Skin of body (tissue), 2 donors: ENCODE data around the gene NEDD4. TPM values are rescaled to one million over a fixed set of nuclear protein-coding genes. Genes with fewer than 3 reads are reported as not detected.
"Not testable (repeated sequence)": the region's sequence is repeated elsewhere in the genome, so short reads cannot be mapped to it uniquely, and the experiment has no call there.

Experiments
- DNase-seq: peaks from one replicate; lab custom pipeline; 2025; lab: John Stamatoyannopoulos, UW
- total RNA-seq: library from RNA; depleted of rRNA; stranded (reverse); fragments of >200 nt; gene quantifications from one replicate; pipeline ENCODE4 v1.2.3, GENCODE V29; 2014

The NEDD4 gene
- total RNA-seq, 1 donor from 2014 or later = 23.2 TPM

GRCh38 chr15:55897560-55898336 is 95.7 kb downstream of the NEDD4 start:
- DNase-seq = peak; percentile 14

DNA sequence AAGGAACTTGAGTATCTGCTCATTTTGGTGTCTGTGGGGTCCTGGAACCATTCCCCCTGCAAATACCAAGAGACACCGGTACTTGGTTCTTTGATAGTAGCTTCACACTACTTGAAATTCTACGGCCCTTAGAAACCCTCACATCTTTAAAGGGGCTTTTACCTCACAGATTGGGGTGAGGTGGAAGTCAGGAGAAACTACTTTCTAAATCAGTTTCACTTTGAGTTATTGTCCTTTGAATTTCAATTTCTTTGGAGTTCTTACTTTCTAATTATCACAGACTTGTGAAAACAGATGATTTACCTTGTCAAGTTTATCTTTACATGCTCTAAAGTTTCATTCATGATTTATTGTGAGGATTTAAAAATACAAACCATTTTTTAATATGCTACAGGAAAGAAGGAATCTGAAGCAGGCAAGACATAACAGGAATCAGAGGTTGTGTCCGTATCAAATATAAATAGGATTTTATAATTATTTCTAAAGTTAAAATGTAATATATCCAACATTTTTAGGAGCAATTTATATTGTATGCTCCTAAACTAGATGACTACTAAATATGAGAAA is 98.9 kb downstream of the NEDD4 start:
- DNase-seq = no peak

DNA sequence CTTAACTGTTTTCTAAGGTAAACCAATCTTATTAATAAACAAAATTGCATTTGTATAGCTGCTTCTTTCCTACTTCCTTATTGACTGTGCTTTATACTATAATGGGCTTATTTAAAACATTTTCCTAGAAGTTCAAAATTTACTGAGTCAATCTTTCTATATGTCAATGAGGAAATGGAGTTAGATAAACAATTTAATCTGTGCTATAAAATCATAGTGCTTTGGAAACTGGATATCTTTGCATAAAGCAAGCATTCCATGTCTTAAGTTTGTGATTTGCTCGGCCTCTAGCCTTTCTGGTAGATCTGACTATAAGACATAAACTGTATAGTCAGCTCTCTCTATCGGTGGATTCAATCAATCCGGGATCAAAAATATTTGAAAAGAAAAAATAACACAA is 99.6 kb downstream of the NEDD4 start:
- no peak for DNase-seq

DNA sequence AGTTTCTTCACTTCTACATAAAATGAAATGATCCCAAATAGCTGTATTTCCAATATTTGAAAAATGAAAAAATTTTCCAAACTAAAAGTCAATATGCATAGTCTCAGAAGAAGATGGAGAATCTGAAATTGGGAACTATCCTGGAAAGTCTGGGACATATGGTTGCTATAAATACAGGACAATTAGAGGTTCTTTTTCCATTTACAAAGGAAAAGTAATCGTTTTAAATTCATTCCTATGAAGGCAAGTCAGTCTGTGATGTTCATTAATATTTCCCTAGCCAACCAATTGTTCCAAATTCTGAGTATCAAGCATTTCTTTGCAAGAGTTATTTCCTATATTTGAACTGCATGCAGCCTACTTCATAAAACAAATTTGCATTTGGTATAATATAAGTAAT is 102.2 kb downstream of the NEDD4 start:
- DNase-seq = no peak

GRCh38 chr15:55884223-55884622 is 109.2 kb downstream of the NEDD4 start:
- DNase-seq = no peak

DNA sequence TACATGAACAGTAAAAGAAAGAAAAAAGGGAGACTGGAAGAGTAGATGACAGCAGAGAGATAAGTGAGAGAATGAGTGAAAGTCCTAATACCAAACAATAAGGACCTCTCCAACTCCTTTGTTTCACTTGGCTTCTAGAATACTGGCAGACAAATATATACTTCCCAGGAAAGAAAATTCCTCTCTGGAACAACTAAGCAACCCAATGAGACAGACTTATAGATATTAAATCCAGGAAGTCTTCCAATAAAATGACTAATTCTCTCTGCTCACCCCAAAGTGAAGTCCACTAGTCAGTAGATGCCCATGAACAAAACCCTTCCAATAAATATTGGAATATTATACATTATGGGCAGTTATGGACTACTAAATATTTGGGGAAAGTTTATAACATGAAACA is 114.2 kb downstream of the NEDD4 start:
- DNase-seq = no peak

- no peak for DNase-seq
Measured at GRCh38 chr15:55873024-55873720, 120.2 kb downstream of the NEDD4 start.

GRCh38 chr15:55872471-55872870 is 120.9 kb downstream of the NEDD4 start:
- no peak for DNase-seq

DNA sequence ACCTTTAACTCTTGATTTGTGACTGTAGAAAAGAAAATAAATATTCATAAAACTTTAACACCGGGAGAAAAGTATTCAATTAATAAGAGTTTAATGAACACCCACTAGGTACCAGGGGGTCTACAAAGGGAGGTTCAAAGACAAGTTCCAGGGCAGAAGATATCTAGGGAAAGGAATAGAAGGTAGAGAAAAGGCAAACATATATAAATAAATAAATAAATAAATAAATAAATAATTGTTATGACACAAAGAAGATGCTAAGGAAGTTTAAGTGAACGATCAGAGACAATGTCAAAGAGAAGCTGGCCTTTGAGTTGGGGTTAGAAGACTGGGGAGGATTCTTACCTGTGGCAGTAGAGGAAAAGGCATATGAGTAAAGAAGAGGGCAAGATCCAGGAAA is 123.8 kb downstream of the NEDD4 start:
- no peak for DNase-seq

GRCh38 chr15:55868707-55869106 is 124.7 kb downstream of the NEDD4 start:
- no peak for DNase-seq

DNA sequence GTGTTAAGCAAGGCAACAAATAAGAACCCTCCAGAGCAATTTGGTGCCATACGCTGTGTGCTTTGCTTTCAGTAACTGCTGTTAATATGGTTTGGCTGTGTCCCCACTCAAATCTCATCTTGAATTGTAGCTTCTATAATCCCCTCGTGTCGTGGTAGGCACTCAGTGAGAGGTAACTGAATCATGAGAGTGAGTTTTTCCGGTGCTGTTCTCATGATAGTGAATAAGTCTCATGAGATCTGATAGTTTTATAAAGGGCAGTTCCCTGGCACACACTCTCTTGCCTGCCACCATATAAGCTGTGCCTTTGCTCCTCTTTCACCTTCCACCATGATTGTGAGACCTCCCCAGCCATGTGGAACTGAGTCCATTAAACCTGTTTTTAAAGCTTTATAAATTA is 125.1 kb downstream of the NEDD4 start:
- DNase-seq = not testable (repeated sequence)

- no peak for DNase-seq
Measured at GRCh38 chr15:55863911-55864310, 129.5 kb downstream of the NEDD4 start.

DNA sequence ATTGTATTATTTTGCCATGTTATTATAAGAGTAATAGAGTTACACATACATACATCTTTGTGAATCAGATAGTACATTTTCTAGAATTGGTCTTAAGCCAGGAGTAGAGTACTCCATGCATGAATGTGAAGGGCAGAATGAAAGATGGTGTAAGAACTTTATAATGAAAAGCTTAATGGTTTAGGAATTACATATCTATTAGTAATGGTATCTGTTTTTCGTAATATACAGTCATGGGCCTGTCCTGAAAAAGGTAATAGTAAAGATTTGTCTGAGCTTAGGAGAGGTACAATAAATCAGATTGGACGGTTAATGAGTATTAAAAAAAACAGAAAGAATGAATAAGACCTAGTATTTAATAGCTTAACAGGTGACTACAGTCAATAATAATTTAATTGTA is 132.3 kb downstream of the NEDD4 start:
- no peak for DNase-seq

DNA sequence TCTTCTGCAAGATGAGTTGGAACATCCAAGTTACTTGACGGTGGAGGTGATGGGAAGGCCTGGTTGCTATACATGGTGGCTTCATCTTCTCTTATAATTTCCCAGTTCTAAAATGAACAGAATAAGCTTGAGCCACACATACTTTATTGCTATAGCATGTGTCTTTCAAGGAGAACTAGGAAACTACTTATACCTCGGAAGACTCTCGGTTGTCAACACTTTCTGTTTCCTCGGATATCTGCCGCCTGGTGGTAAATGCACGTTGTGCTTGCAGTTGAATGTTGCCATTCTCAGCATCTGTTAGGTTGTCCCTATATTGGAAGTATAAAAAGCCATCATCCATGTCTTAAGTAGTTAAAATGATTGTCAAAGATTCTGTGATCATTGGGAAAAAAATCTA is 132.9 kb downstream of the NEDD4 start:
- no peak for DNase-seq

DNA sequence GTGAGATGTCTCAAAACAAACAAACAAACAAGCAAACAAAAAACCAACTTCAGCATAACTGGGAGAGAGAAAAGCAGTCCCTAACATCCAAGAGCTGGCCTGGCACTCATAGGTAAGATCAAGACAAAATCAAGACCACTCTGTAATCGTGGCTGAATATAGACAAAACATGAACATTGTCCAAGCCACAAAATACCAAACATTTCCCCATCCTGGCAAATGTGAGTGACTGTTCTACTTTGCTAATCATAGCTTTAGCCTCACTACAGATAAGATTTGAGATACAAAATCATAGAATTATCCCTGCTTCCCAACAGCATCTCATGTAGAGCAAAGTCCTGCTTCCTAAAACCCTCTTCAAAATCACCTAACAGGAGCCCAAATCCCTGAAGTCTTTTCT is 133.7 kb downstream of the NEDD4 start:
- DNase-seq = no peak

DNA sequence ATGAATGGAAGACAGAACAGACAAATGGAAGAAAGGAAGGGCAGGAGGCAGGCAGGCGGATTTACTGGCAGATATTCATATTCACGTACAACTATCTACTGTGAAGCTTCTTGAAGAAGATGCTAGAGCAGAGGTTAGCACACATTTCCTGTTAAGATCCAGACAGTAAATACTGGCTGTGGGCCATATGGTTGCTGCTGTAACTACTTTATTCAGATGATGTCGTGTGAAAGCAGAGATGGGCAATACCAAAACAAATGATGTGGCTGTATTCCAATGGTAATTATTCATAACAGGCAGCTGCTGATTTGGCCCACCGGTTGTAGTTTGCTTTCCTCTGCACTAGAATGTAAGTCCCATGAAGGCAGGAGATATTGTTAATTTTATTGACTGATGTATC is 134.8 kb downstream of the NEDD4 start:
- DNase-seq = no peak

- DNase-seq = no peak
Measured at GRCh38 chr15:55856506-55857164, 136.8 kb downstream of the NEDD4 start.

- no peak for DNase-seq
Measured at GRCh38 chr15:55853134-55853533, 140.3 kb downstream of the NEDD4 start.

DNA sequence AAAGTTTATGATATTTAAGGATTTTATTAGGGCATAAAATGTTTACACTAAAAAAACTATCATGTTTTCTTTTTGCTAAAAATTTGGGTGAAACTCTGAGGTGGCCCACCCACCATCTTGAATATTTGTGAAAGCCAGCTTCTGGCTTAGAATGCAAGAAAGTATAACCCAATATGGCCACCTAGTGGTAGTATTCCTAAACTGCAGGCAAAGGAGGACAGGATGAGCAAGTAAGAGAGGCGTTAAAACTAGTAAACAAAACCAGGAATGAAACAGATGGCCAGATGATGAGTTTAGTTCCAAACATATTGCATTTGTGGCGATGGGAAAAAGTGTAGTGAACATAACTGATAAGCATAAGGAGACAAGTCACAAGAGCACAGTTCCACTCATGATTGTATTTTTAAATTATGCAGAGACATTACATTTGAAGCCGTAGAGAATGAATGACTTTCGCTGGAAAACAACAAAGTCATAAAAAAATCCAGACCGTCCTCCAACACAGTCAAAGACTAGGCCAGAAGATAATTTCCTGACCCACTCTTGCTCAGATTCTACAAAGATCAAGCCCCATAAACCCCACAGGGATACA is 147.2 kb downstream of the NEDD4 start:
- DNase-seq = peak; percentile 70

GRCh38 chr15:55842897-55843296 is 150.5 kb downstream of the NEDD4 start:
- DNase-seq = not testable (repeated sequence)

DNA sequence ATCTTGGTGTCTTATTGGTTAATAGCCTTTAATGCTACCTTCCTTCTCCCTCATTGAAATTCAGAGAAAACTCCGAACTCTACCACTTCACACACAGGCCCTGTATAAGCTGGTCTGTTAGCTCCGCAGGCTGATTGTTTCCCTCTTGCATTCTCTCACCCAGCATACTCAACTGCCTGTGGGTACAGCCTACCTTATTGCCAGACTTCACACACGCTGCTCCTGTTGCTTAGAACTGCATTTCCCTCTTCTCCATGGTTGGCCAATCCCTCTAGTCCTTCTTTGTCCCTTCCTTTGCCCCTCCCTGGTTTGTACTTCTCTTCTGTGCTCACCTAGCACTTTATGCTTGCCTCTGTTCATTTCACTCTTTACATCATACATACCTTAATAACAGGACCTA is 157.5 kb downstream of the NEDD4 start:
- no peak for DNase-seq

DNA sequence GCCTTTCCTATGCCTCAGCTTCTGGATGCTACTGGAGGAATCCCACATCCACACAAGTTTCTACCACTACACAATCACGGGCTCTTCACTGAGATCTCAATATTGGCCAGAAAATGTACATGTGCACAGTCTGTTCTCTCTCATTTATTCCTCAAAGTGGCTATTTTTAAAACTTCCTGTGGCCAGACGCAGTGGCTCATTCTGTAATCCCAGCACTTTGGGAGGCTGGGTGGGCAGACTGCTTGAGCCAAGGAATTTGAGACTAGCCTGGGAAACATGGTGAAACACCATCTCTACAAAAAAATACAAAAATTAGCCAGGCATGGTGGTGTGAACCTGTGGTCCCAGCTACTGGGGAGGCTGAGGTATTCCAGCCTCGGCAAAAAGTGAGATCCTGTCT is 159.1 kb downstream of the NEDD4 start:
- no peak for DNase-seq
